PC-3 (cell line): ENCODE measurements around the gene SREK1. TPM values are rescaled to one million over a fixed set of nuclear protein-coding genes. Genes with fewer than 3 reads are reported as not detected.

Experiments
- ATAC-seq: fragments of 200-7000 bp; cut with Tn5 transposase; 2 replicates; pipeline ENCODE4 v1.9.1; 2020; ENCODE audit warnings: mild to moderate bottlenecking, moderate library complexity
- BruUV-seq: library from RNA; stranded (reverse); fragments of 400-500 nt; replicated peaks from 2 replicates; lab custom pipeline; 2021; lab: Mats Ljungman, UMichigan
- CTCF ChIA-PET: fragments of 300-600 bp; sonication (Branson Sonifier 250); formaldehyde crosslinking; loops from one replicate; lab custom pipeline; 2022; ENCODE audit warnings: antibody characterized with exemption; lab: Charles Lee
- POLR2A ChIA-PET: fragments of 300-600 bp; sonication (Branson Sonifier 250); formaldehyde crosslinking; loops from one replicate; lab custom pipeline; 2022; ENCODE audit warnings: antibody characterized with exemption; ENCODE audit not compliant: unreplicated experiment; lab: Charles Lee
- DNase-seq: peaks from one replicate; pipeline ENCODE4 v3.0.0-alpha.2; 2015
- H2AFZ ChIP-seq: fragments of 300-600 bp; sonication (generic); 2 replicates; pipeline ENCODE4 v1.6.0; 2016; ENCODE audit warnings: antibody characterized with exemption, low read length
- H3F3A ChIP-seq: fragments of 300-600 bp; sonication (generic); one replicate; pipeline ENCODE4 v1.6.0; 2017; ENCODE audit warnings: antibody characterized with exemption, low read length, control low read depth, mild to moderate bottlenecking; ENCODE audit not compliant: unreplicated experiment
- H3K27ac ChIP-seq: fragments of 300-600 bp; sonication (generic); 2 replicates; pipeline ENCODE4 v1.5.1; 2016; ENCODE audit warnings: mild to moderate bottlenecking, low read length
- H3K27me3 ChIP-seq: fragments of 300-600 bp; sonication (generic); 2 replicates; pipeline ENCODE4 v1.6.1; 2016; ENCODE audit warnings: low read length, mixed read lengths
- H3K36me3 ChIP-seq: fragments of 300-600 bp; sonication (generic); 2 replicates; pipeline ENCODE4 v1.6.1; 2016; ENCODE audit warnings: low read depth, mixed run types, low read length, mixed read lengths
- H3K4me1 ChIP-seq: fragments of 300-600 bp; sonication (generic); 2 replicates; pipeline ENCODE4 v1.5.1; 2016; ENCODE audit warnings: low read length; ENCODE audit not compliant: insufficient read depth
- H3K4me2 ChIP-seq: fragments of 300-600 bp; sonication (generic); 2 replicates; pipeline ENCODE4 v1.6.0; 2016; ENCODE audit warnings: low read length
- H3K4me3 ChIP-seq: fragments of 300-600 bp; sonication (generic); 2 replicates; pipeline ENCODE4 v1.5.1; 2016; ENCODE audit warnings: mild to moderate bottlenecking, low read length, mixed read lengths
- H3K79me2 ChIP-seq: fragments of 300-600 bp; sonication (generic); 2 replicates; pipeline ENCODE4 v1.6.1; 2017; ENCODE audit warnings: low read length, mixed read lengths
- H3K9ac ChIP-seq: fragments of 300-600 bp; sonication (generic); 2 replicates; pipeline ENCODE4 v1.6.0; 2016; ENCODE audit warnings: mild to moderate bottlenecking, low read length
- H3K9me2 ChIP-seq: fragments of 300-600 bp; sonication (generic); replicated peaks from 2 replicates; pipeline ENCODE4 v1.6.1; 2016; ENCODE audit warnings: mixed run types, low read length, mixed read lengths
- H3K9me3 ChIP-seq: fragments of 300-600 bp; sonication (generic); 2 replicates; pipeline ENCODE4 v1.6.1; 2016; ENCODE audit warnings: low read length, mixed read lengths
- H4K20me1 ChIP-seq: fragments of 300-600 bp; sonication (generic); 2 replicates; pipeline ENCODE4 v1.6.1; 2016; ENCODE audit warnings: low read length, mixed read lengths
- CTCF ChIP-seq: fragments of 300-600 bp; sonication (generic); conservative IDR thresholded peaks from 2 replicates; pipeline ENCODE4 v1.5.1; 2017; ENCODE audit warnings: antibody characterized with exemption, low read depth, mild to moderate bottlenecking, low read length
- EZH2 ChIP-seq: fragments of 300-600 bp; sonication (generic); IDR thresholded peaks from one replicate; pipeline ENCODE4 v1.6.1; 2017; ENCODE audit warnings: antibody characterized with exemption, mild to moderate bottlenecking, low read length; ENCODE audit not compliant: unreplicated experiment
- EZH2phosphoT487 ChIP-seq: fragments of 300-600 bp; sonication (generic); IDR thresholded peaks from 2 replicates; pipeline ENCODE4 v1.6.1; 2018; ENCODE audit warnings: mild to moderate bottlenecking, antibody characterized with exemption, low read length, borderline replicate concordance
- intact Hi-C: fragments of 100-400 bp; cut with micrococcal nuclease; formaldehyde crosslinking; loops from 2 replicates; pipeline ENCODE4 v1.9.0; 2023
- total RNA-seq: library from RNA; depleted of rRNA; stranded (reverse); fragments of >200 nt; gene quantifications from 2 replicates; pipeline ENCODE4 v1.2.3, GENCODE V29; 2014

SREK1 gene
- total RNA-seq, 1 experiment from 2014 or later, result 43.1 TPM

- no peak overlapping the region for H3K4me3 ChIP-seq
- ChIA-PET CTCF (no interaction called here), POLR2A (no interaction called here)
- no peak overlapping the region for H3K9ac ChIP-seq
- no peak overlapping the region for H3K27ac ChIP-seq
- H3K36me3 ChIP-seq, result no peaks in the 10 kb centered on the region; the same call in 1 of the 2 replicates
- H3K4me1 ChIP-seq, result no peaks in the 10 kb centered on the region
- no peaks in the 10 kb centered on the region for H3K9me2 ChIP-seq
- no peaks in the 10 kb centered on the region for H3K9me3 ChIP-seq
- peaks cover 4% of the 10 kb centered on the region; the same call in 1 of the 2 replicates for H4K20me1 ChIP-seq
- no peak overlapping the region for H3K4me2 ChIP-seq
- no TSS peak for BruUV-seq
- H3K27me3 ChIP-seq, result no peaks in the 10 kb centered on the region
- H2AFZ ChIP-seq, result no peak overlapping the region
- peaks cover 84% of the 10 kb centered on the region for H3K79me2 ChIP-seq
- no peaks in the 10 kb centered on the region for H3F3A ChIP-seq
- DNase-seq (no peak), ATAC-seq (no peak)
- TF ChIP-seq EZH2 (no peak), CTCF (no peak), EZH2phosphoT487 (no peak)
- intact Hi-C loops, result no loop called here
Measured at GRCh38 chr5:66151030-66151429, 6.9 kb downstream of the SREK1 start.

DNA sequence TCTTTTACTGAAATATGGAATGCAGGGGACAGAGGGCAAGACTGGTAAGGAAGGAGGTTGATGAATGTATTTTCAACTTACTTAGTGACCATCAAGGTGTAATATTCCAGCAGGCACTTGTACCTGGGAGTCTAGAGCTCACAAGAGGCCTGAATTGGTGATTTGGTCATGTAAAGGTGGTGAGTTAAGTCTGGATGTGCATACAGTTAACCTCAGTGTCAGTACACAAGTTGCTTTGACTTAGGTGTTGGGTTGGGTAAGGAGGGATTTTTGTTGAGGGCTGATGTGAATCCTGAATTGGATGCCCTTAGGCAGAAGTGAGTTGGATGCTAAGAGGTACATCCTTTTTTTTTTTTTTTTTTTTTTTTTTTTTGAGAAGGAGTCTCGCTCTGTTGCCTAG is 7.4 kb downstream of the SREK1 start:
- Histone ChIP-seq H3K9me3 (no peaks in the 10 kb centered on the region), H3K4me3 (no peak overlapping the region), H2AFZ (no peak overlapping the region), H4K20me1 (no peaks in the 10 kb centered on the region), H3K9me2 (no peaks in the 10 kb centered on the region), H3K36me3 (no peaks in the 10 kb centered on the region; the same call in 1 of the 2 replicates), H3F3A (no peaks in the 10 kb centered on the region), H3K4me1 (no peaks in the 10 kb centered on the region), H3K9ac (no peak overlapping the region), H3K27ac (no peak overlapping the region), H3K4me2 (no peak overlapping the region), H3K79me2 (peaks cover 80% of the 10 kb centered on the region), H3K27me3 (no peaks in the 10 kb centered on the region)
- ChIA-PET POLR2A (no interaction called here), CTCF (no interaction called here)
- intact Hi-C loops, result no loop called here
- ATAC-seq (no peak), DNase-seq (no peak)
- BruUV-seq, result no TSS peak
- TF ChIP-seq EZH2phosphoT487, result no peak
- no peak for TF ChIP-seq CTCF
- TF ChIP-seq EZH2, result no peak

DNA sequence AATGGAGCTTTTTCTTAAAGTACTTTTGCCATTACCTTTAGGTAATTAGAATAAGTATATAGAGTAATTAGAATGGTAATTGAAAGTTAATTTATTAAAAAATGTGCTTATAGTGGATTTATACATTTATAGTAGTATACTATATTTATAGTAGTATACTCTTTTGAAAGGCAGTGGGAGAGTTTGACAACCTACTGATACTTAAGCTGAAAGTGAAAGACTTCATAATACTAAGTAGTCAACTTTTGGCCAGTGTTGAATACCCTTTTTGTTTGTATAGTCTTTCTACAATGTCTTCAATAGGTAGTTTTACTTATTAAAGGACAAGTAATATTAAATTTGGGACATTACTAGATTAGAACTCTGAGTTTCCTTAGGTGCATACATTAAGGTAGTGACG is 12.9 kb downstream of the SREK1 start:
- no peaks in the 10 kb centered on the region for H3K4me1 ChIP-seq
- no peaks in the 10 kb centered on the region for H4K20me1 ChIP-seq
- H3K27me3 ChIP-seq, result no peaks in the 10 kb centered on the region
- no peak overlapping the region for H3K27ac ChIP-seq
- DNase-seq (no peak), ATAC-seq (no peak)
- CTCF ChIA-PET, result no interaction called here
- no peak overlapping the region for H3K4me3 ChIP-seq
- H3K9me3 ChIP-seq, result no peaks in the 10 kb centered on the region
- no peak overlapping the region for H2AFZ ChIP-seq
- H3K4me2 ChIP-seq, result no peak overlapping the region
- no peaks in the 10 kb centered on the region for H3K9me2 ChIP-seq
- no TSS peak for BruUV-seq
- peaks cover 24% of the 10 kb centered on the region for H3K79me2 ChIP-seq
- POLR2A ChIA-PET, result no interaction called here
- H3K36me3 ChIP-seq, result peaks cover 2% of the 10 kb centered on the region; the same call in 1 of the 2 replicates
- TF ChIP-seq CTCF (no peak), EZH2 (no peak), EZH2phosphoT487 (no peak)
- H3F3A ChIP-seq, result no peaks in the 10 kb centered on the region
- H3K9ac ChIP-seq, result no peak overlapping the region
- intact Hi-C loops, result no loop called here
